ENCODE measurements around the gene AOC3.

Gene AOC3, protein sequence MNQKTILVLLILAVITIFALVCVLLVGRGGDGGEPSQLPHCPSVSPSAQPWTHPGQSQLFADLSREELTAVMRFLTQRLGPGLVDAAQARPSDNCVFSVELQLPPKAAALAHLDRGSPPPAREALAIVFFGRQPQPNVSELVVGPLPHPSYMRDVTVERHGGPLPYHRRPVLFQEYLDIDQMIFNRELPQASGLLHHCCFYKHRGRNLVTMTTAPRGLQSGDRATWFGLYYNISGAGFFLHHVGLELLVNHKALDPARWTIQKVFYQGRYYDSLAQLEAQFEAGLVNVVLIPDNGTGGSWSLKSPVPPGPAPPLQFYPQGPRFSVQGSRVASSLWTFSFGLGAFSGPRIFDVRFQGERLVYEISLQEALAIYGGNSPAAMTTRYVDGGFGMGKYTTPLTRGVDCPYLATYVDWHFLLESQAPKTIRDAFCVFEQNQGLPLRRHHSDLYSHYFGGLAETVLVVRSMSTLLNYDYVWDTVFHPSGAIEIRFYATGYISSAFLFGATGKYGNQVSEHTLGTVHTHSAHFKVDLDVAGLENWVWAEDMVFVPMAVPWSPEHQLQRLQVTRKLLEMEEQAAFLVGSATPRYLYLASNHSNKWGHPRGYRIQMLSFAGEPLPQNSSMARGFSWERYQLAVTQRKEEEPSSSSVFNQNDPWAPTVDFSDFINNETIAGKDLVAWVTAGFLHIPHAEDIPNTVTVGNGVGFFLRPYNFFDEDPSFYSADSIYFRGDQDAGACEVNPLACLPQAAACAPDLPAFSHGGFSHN

DNA sequence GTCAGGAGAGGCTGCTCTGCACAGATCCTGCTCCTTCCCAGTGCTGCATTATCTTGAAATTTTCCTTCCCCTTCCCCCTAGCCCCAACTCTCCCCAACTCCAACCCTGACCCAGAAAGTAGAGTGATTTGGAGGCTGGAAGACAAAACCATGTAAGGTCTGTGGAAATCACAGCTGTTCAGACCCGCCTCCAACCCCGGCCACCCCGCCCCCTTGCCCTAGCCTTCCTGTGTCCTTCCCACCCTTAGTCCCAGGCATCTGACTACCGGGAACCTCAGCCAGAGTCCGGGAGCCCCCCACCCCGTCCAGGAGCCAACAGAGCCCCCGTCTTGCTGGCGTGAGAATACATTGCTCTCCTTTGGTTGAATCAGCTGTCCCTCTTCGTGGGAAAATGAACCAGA lies at the start of gene AOC3:
Gene AOC3, plus strand, starts transcription at position 246 of the 400 bp plus-strand sequence. Its CDS starts 145 bp downstream, at position 391.
- no peak for DNase-seq

DNA sequence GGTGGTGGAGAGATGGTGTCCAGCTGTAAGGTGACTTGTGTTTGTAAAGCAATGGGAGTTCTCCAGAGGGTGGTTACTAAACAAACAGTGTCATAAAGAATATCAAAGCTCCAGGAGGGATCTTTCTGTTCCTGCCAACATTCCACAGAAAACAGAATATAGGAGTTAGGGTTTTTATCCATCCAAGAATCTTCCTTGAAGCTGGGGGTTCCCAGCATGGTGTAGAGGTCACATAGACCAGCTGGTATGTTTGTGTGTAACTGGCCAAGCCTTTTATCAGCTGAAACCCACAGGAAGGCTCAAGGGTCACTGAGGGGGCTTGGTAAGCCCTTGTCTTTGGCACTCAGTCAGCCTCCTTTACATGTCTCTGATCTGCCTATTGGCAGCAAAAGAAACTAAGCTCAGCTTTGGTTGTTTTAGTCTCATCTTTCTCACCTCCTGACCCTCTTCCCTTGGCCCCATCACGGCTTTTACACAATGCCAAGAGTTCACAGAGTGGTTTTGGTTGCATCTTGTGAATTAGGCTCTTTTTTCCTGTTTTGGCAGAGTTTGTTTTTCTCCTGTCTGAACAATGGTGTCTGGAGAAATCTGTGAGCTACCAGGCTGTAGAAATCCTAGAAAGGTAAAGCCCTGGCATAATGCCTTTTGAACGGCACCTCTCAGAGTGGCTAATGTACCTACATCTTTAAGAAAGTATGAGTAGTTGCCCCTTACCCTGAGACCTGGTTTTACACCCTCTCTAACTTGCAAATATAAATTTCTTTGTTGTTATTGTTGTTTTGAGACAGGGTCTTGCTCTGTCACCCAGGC lies 47.7 kb upstream of the AOC3 start:
- DNase-seq, result no peak

DNA sequence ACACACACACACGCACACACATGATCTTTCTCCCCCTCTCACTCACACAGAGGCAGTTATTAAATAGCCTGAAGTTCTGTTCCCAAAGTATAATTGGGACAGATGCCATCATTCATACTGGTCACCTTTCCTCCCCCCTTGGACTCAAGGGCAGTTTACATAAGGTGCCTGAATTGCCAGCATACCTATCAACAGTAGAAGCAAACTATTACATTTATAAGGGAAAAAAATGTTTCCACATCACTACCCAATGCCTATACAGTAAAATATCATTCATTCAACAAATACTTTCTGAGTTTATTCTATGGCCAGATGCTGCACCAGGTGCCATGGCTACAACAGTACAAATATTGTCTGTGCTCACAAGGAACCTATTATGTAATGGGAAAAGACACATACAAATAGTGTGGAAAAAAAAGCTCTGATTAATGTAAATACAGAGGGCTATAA lies 46.1 kb upstream of the AOC3 start:
- DNase-seq, result no peak

DNA sequence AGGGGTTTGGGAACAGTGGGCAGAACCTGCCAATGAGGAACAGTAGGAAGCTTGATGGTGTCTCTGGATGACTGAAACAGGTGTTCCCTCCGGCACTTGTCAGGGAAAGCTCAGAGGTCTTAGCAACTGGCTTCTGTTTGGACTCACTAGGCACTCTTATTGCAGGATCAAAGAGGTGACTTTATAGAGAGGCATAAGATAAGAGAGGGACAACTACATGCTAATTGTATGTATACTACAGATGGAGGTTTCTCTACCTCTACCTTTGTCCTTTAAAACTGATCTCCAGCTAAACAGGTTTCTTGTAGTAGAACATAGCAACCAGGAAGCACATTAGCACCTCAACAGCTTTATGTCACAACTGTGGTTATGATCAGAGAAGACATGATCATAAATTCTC lies 44.8 kb upstream of the AOC3 start:
- DNase-seq, result no peak

DNA sequence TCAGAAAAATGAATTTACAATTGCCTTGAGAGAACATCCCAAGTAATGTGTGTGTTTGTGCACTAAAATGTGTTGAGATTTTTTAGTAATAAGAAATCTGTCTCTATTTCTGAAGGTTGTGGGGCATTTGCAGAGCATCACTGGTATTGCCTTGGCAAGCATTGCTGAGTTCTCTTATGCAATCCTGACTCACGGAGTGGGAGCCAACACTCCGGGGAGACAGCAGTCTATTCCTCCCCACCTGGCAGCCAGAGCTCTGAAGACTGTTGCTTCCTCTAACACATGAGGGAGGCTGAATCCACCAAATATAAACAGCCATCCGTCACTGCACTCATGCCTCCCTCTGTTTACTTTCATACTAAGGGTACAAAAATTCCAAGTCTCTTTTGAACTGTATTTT lies 41.7 kb upstream of the AOC3 start:
- no peak for DNase-seq

DNA sequence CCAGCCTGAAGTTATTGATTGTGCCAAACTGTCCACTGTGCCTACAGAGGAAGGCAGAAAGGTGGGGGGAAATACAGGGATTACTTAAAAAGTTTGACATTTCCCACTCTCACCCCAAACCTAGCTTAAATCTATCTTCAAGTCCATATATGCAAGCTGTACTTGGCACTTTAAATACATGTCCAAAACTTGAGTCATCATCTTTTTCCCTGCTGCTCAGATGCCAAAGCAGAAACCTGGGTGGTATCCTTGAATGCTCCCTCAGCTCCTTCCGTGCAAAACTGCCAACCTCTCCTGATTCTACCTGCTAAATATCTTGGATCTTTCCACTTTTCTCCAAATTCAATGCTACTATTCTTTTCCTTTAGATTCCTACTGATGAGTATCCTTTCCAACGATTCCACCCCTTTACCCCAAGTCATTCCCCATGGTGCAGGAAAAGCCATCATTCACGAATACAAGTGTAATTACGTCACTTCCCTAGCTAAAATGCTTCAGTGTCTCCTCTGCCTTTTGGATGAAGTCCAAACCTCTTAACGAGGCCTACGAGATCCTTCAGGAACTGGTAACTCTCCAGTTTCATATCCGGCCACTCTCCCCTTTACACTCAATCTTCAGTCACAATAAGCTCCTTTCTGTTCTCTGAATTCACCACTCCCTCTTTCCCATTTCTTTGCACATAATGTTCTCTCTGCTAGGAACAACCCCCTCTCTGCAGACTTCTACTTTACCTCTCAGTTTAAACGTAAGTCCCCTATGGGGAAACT lies 36.2 kb upstream of the AOC3 start:
- DNase-seq, result no peak

DNA sequence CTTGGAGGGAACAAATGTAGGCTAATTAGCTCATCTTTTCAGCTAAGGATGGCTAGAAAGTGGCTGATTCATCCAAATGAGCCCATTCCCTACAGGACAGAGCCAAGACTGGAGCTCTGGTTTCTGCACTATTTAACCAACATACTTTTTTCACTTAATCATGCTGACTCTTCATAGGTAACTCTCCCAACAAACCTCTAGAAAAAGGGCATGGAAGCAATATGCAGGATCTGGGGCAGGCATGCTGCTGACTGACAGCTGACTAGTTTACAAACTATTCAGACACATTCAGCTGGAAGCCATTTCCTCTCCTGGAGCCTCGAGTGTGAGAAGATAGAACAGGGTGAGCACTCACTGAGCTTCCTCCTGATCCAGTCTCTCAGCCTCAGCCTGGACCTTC lies 33.1 kb upstream of the AOC3 start:
- DNase-seq, result no peak

DNA sequence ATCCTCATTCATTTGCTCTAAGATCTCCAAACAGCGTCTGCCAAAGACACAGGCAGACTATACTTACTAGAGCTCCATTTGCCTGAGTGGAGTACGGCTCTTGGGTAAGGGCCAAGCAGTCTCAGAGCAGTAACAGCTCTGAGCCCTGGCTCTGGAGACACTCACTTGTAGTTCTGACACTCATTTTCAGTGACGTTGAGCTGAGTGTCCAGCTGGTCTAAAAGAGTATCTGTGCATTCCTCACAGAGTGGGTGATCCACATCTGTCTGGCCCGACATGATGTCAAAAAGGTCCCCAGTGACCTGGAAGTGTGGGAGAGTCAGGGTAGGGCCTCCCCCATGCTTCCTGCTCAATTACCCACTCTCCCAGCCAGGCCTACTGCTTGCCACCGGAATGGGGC lies 32.6 kb upstream of the AOC3 start:
- no peak for DNase-seq

DNA sequence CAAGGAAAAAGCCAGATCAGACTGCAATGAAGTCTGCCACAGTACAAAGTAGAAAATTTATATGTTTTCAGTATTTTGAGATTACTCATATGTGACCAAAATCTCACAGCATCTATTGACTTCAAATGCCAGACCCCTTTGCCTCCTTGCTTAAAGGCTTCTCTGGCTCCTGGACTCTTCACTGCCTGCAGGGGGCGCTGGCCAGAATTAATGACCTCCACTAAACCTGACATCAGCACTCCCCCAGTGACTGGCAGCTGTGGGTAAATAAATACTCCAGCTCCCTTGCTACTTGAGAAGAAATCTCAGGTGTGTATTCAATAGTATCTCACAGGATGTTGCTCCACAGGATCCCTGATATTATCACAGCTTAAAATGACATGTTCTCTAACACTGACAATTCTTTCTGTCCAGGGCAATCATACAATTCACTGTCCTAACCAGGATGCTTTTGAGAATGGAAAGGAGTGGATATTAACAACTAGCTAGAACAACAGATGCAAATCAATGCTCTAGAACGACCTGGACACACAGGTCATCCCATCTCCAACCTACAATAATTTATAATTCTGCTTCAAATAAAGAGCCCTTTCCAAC lies 31.0 kb upstream of the AOC3 start:
- no peak for DNase-seq

DNA sequence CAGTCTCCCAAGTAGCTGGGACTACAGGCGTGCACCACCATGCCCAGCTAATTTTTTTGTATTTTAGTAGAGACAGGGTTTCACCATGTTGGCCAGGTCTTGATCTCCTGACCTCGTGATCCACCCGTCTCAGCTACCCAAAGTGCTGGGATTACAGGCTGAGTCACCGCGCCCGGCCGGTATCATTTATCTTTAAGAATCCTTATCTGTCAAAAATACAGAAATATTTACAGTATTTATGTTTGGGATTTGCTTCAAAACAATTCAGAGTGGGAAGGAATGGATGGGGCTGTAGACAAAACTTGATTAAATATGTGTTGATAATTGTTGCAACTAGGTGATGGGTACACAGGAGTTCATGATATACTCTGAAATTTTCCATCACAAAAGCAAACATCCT lies 29.8 kb upstream of the AOC3 start:
- DNase-seq, result no peak

DNA sequence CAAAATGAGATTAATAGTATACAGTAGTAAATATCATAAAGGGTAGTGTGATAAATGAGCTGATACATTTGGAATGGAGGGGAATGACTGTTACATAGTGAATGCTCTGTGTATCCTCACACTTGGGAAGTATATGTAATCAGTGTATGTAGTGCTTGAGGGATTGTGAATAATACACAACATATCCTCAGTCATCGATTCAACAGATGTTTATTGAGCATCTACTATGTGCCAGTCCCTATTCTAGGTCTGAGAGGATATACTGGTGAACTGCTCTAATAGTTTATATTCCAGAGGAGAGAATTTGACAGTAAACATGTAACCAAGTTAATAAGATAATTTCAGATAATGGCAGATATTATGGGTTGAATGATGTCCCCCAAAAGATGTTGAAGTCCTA lies 23.5 kb upstream of the AOC3 start:
- DNase-seq, result no peak

DNA sequence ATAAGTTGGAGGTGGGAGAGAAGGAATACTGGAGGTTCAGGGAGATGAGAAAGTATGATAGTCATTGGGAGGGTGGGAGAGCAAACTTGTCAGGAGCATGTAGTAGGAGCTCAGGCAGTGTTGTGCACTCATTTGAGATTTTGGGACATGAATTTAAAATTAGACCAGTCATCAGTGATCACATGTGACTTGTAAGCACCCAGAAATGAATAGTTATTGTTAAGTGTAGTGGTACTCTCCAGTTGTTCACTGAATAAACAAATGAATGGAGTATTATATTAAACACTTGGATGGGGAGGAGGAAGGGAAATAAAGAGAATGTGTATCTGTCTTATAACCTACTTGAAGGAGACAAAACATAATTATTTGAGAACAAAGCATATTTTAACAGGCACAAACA lies 20.0 kb upstream of the AOC3 start:
- no peak for DNase-seq

DNA sequence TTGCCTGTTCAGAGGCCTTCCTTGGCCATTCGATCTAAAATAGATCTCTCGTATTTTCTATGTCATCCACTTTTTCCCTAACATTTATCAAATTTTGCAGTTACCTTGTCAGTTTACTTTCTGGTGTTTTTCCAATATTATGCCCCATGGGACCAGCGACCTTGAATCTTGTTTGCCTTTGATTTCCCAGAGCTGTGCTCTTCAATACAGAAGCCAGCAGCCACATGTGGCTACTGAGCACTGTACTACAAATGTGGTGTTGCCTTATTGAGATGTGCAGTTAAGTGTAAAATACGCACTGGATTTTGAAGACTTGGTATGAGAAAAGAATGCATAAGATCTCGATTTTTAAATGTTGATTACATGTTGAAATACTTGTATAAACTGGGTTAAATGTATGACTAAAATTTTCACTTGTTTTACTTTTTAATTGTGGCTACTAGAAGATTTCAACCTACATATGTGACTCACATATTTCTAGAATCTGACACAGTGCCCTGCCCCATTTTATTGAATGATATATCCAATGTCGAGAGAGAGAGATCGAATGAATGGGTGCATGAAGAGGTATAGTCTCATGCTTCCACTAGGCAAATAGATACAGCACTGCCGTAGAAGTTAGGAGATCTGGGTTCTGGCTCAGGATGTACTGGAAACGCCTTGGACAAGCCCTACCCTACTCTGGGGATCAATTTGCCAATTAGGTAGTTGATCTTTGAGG lies 18.6 kb upstream of the AOC3 start:
- DNase-seq, result no peak

DNA sequence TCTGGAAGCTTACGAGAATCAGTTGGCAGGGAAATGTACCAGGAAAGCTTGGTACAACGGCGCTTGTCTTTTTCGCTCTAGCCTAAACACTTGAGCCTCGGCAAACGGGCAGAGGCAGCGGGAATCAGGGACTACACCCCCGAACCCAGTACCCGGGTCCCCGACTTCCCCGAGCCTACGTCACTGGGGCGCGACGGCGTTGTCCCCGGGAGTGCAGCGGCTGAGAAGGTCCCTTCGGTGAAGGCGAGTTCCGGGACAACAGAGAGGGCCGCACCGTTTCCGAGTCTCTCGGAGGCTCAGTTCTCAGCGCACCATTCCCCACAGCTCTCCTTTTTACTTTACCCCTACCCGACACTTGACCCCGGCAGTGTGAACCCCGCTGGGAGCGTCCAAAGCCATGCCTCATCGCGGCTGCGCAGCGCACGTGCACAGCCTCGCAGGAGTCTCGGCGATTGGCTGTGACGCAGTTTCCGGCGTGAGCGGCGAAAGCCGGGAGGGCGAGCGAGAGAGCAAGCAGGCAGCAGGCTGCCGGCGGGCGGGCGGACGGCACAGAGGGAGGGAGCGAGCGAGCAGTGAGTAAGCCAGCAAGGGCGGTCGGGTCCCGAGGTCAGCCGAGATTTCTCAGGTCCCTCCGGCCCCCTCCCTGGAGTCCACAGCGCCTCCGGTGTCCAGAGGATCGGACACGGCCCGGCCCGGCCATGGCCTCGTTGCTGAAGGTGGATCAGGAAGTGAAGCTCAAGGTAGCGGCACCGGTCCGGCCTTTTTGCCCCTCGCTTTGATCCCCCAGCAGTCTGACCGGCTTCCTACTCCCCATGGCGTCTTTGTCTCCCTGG lies 17.8 kb upstream of the AOC3 start, which contains the start of gene PSME3:
Gene PSME3, plus strand, starts transcription at position 464 of the 833 bp plus-strand sequence. Its CDS starts 235 bp downstream, at position 699.
- peak; percentile 92 for DNase-seq

DNA sequence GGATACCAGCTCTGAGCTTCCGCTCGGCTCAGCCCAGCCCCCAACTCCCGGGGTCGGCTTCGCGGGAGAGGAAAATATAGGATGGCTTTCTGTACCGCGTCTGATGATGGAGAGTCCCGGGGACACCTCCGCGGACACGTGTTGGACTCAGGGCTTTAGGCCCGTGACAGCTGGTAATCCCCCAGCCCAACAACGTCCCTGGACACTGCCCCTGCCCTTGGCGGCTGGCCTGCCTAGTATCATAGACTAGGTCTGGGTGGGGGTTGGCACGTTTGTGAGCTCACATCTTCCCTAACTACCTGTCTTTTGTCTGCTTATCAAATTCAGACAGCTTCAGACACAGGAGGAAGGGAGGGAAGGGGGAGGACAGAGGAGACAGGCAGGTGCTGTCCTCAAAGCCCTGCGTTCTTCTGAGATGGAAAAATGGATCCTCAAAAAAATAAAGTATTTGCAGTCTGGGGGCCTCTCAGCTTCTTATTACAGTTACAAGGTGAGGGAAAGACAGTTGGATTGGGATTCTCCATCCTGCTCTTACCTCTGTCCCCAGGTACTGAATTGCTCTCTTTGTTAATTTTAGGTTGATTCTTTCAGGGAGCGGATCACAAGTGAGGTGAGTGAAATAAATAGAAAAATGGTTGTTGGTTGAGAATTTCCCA lies 17.1 kb upstream of the AOC3 start:
- no peak for DNase-seq

DNA sequence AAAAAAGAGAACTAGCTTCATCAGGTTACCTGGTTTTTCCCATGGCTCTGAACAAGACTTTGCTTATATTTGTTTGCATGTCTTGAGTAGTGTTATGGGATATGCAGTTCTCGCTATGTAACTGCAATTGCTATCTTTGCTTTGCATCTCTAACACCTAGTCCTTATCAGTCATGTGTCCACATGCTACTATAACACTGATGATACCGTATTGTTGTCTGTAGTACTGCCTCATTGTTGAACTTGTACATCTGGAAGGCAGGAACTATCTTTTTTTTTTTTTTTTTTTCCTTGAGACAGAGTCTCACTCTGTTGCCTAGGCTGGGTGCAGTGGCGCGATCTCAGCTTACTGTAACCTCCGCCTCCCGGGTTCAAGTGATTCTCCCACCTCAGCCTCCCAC lies 15.3 kb upstream of the AOC3 start:
- DNase-seq, result no peak

DNA sequence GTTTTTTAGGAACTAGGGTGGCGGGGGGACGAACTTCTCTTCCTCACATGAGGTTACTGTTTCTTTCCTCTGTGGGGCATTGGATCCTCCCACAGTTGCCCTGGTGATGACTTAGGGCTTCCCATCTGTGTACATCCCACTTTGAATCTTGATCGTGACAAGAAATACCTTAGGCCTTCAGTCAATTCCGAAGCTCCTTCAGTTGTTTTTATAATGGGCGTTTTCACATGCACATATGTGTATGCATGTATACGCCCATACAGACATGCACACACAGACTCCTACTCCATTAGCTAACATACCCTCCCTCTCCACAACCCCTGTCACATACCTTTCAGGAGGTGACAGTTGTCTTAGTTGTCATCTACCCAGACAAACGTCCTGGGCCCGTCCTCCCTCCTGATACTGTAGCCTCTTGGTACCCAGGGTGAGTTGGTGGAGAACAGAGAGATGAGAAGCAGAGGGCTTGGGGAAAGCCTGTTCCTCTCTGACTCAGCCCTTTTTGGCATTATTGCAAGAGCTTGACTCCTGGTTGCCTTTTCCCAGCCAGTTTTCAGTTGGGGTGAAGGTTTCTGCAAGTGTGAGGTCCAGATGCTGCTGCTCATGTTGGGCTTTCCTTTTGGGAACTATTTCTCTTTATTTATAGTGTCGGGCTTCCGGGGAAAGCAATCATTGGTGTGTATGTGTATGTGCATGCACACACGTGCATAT lies 8.9 kb upstream of the AOC3 start:
- DNase-seq, result no peak

DNA sequence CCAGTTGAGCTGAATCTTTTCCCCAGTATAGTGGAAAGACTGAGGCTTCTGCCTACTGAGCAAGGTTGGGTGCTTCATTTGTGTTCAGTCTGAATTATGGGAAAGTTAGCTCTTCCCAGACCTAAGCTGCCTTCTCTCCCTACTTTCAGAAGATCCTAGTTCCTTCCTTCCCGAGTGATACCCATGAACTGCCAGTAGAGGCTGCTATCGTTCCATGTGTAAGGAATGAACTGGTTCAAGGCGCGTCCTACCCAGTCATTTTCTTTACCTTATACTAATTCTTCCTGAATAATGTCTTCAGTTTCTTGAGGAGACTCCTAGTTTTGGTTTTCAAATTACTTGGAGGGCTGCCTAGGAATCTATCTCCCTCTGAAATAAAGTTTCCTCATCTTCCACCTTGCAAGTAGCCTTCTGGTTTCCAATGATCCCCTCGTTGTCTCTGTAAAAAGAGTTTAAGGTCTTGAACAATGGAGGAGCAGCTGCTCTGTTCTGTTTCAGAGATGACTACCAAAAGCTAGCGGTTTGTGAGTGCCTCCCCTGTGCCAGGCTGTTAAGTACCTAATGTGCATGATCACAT lies 7.6 kb upstream of the AOC3 start:
- no peak for DNase-seq

DNA sequence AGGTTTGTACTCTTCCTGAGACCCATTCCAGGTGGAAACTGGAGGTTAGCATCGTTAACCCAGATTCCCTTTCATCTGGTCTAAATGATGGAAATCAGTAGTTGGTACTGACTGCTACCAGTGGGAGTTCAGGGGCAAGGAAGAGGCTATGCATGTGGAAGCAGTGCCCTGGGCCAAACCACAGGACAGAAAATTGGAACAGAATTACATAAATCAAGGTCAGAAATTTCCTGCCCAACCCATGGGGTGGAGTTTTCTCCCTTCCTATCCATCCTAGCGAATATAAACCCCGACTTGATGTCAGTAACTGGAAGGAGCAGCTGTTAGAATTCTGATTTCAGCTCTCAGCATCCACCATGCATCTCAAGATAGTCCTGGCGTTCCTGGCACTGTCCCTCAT lies 6.7 kb upstream of the AOC3 start, which contains the start of gene AOC2:
Gene AOC2, plus strand, starts transcription at position 310 of the 400 bp plus-strand sequence. Its CDS starts 47 bp downstream, at position 357.
- DNase-seq, result no peak
